ENCODE data around the gene MYBBP1A.

Gene MYBBP1A

GRCh38 chr17:4566785-4567184 is 11.6 kb upstream of the MYBBP1A start:
- no peak overlapping the region for H3K27ac ChIP-seq (ENCODE audit: low read depth, low read length)
- no peak overlapping the region for H3K4me3 ChIP-seq (ENCODE audit: low read length)
- H4K20me1 ChIP-seq (ENCODE audit: control insufficient read depth, insufficient read depth, low read depth, low read length): no peaks in the 10 kb centered on the region
- no peaks in the 10 kb centered on the region for H3K9me3 ChIP-seq (ENCODE audit: control insufficient read depth, insufficient read depth, low read length)
- no peaks in the 10 kb centered on the region for H3K36me3 ChIP-seq (ENCODE audit: control insufficient read depth, low read length)
- peaks cover 21% of the 10 kb centered on the region for H3K27me3 ChIP-seq (ENCODE audit: control insufficient read depth, low read length)
- TF ChIP-seq, protein P1, sequence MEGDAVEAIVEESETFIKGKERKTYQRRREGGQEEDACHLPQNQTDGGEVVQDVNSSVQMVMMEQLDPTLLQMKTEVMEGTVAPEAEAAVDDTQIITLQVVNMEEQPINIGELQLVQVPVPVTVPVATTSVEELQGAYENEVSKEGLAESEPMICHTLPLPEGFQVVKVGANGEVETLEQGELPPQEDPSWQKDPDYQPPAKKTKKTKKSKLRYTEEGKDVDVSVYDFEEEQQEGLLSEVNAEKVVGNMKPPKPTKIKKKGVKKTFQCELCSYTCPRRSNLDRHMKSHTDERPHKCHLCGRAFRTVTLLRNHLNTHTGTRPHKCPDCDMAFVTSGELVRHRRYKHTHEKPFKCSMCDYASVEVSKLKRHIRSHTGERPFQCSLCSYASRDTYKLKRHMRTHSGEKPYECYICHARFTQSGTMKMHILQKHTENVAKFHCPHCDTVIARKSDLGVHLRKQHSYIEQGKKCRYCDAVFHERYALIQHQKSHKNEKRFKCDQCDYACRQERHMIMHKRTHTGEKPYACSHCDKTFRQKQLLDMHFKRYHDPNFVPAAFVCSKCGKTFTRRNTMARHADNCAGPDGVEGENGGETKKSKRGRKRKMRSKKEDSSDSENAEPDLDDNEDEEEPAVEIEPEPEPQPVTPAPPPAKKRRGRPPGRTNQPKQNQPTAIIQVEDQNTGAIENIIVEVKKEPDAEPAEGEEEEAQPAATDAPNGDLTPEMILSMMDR (IDR thresholded peaks at IDR 0.05; ENCODE audit: low read depth, low read length, poor library complexity, severe bottlenecking): peak; percentile 82
- no peak for TF ChIP-seq EZH2phosphoT487 (IDR thresholded peaks at IDR 0.05; ENCODE audit: borderline replicate concordance, low read length)
- no peak overlapping the region for H3K4me2 ChIP-seq (ENCODE audit: low read length)
- H3F3A ChIP-seq (ENCODE audit: control insufficient read depth, insufficient read depth): 0 out of 2 replicates have a peak, but pooled peaks cover 3% of the 10 kb centered on the region
- H3K4me1 ChIP-seq (ENCODE audit: control insufficient read depth, low read length): peaks cover 19% of the 10 kb centered on the region
- H3K79me2 ChIP-seq (ENCODE audit: control insufficient read depth, low read length): no peaks in the 10 kb centered on the region
- no peaks in the 10 kb centered on the region for H3K9me2 ChIP-seq (replicated peaks; ENCODE audit: control insufficient read depth, low read length)

GRCh38 chr17:4565209-4566141 is 10.3 kb upstream of the MYBBP1A start:
- TF ChIP-seq EZH2phosphoT487 (IDR thresholded peaks at IDR 0.05; ENCODE audit: borderline replicate concordance, low read length): no peak
- TF ChIP-seq, protein P1 (IDR thresholded peaks at IDR 0.05; ENCODE audit: low read depth, low read length, poor library complexity, severe bottlenecking): peak; percentile 81
- Histone ChIP-seq H3K9me3 (ENCODE audit: control insufficient read depth, insufficient read depth, low read length) (no peaks in the 10 kb centered on the region), H3K4me1 (ENCODE audit: control insufficient read depth, low read length) (peaks cover 19% of the 10 kb centered on the region), H3K4me3 (ENCODE audit: low read length) (peak overlapping the region; percentile 43), H3K9me2 (replicated peaks; ENCODE audit: control insufficient read depth, low read length) (no peaks in the 10 kb centered on the region), H3K4me2 (ENCODE audit: low read length) (peak overlapping the region; percentile 55), H3K36me3 (ENCODE audit: control insufficient read depth, low read length) (no peaks in the 10 kb centered on the region), H3F3A (ENCODE audit: control insufficient read depth, insufficient read depth) (0 out of 2 replicates have a peak, but pooled peaks cover 3% of the 10 kb centered on the region), H3K27ac (ENCODE audit: low read depth, low read length) (no peak overlapping the region), H3K79me2 (ENCODE audit: control insufficient read depth, low read length) (no peaks in the 10 kb centered on the region), H3K27me3 (ENCODE audit: control insufficient read depth, low read length) (peaks cover 19% of the 10 kb centered on the region), H4K20me1 (ENCODE audit: control insufficient read depth, insufficient read depth, low read depth, low read length) (no peaks in the 10 kb centered on the region)

GRCh38 chr17:4562015-4562969 is 7.1 kb upstream of the MYBBP1A start:
- Histone ChIP-seq H3K4me1 (ENCODE audit: control insufficient read depth, low read length) (peaks cover 15% of the 10 kb centered on the region), H3K27me3 (ENCODE audit: control insufficient read depth, low read length) (peaks cover 12% of the 10 kb centered on the region), H3K9me2 (replicated peaks; ENCODE audit: control insufficient read depth, low read length) (no peaks in the 10 kb centered on the region), H4K20me1 (ENCODE audit: control insufficient read depth, insufficient read depth, low read depth, low read length) (no peaks in the 10 kb centered on the region), H3K9me3 (ENCODE audit: control insufficient read depth, insufficient read depth, low read length) (no peaks in the 10 kb centered on the region), H3K4me2 (ENCODE audit: low read length) (no peak overlapping the region), H3K36me3 (ENCODE audit: control insufficient read depth, low read length) (no peaks in the 10 kb centered on the region), H3K4me3 (ENCODE audit: low read length) (no peak overlapping the region), H3K79me2 (ENCODE audit: control insufficient read depth, low read length) (no peaks in the 10 kb centered on the region), H3K27ac (ENCODE audit: low read depth, low read length) (no peak overlapping the region), H3F3A (ENCODE audit: control insufficient read depth, insufficient read depth) (0 out of 2 replicates have a peak, but pooled peaks cover 3% of the 10 kb centered on the region)
- no peak for TF ChIP-seq EZH2phosphoT487 (IDR thresholded peaks at IDR 0.05; ENCODE audit: borderline replicate concordance, low read length)
- TF ChIP-seq, protein P1 (IDR thresholded peaks at IDR 0.05; ENCODE audit: low read depth, low read length, poor library complexity, severe bottlenecking): no peak

All from DOHH2 (cell line).